ENCODE results near the gene HCN2.
A peak's percentile ranks its signal among the peaks of the same experiment; 100 is the strongest.
"Not testable (repeated sequence)": the region's sequence is repeated elsewhere in the genome, so short reads cannot be mapped to it uniquely, and the experiment has no call there.

HCN2 gene

DNA sequence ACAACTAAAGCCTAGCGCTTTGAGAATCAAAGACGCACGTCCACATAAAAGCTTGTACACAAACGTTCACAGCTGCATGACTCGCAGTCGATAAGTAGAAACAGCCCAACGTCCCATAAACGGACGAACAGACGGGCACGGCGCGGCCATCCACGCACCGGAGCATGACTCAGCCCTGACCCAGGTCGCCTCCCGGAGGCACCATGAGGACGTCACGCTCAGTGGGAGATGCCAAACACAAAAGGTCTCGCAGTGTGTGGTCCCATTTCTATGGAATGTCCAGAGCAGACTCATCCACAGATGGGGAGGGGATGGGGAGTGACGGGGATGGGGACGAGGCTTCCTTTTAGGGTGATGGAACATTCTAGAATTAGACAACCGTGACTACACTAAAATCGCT is 34.3 kb downstream of the HCN2 start:
- TF ChIP-seq, protein P1, sequence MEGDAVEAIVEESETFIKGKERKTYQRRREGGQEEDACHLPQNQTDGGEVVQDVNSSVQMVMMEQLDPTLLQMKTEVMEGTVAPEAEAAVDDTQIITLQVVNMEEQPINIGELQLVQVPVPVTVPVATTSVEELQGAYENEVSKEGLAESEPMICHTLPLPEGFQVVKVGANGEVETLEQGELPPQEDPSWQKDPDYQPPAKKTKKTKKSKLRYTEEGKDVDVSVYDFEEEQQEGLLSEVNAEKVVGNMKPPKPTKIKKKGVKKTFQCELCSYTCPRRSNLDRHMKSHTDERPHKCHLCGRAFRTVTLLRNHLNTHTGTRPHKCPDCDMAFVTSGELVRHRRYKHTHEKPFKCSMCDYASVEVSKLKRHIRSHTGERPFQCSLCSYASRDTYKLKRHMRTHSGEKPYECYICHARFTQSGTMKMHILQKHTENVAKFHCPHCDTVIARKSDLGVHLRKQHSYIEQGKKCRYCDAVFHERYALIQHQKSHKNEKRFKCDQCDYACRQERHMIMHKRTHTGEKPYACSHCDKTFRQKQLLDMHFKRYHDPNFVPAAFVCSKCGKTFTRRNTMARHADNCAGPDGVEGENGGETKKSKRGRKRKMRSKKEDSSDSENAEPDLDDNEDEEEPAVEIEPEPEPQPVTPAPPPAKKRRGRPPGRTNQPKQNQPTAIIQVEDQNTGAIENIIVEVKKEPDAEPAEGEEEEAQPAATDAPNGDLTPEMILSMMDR (IDR thresholded peaks at IDR 0.05; ENCODE audit: insufficient read depth, low read depth, low read length, missing control alignments), result no peak
- DNase-seq (ENCODE audit: low read depth), result no peak
- no peak overlapping the region for H3K4me3 ChIP-seq (ENCODE audit: low read length)

DNA sequence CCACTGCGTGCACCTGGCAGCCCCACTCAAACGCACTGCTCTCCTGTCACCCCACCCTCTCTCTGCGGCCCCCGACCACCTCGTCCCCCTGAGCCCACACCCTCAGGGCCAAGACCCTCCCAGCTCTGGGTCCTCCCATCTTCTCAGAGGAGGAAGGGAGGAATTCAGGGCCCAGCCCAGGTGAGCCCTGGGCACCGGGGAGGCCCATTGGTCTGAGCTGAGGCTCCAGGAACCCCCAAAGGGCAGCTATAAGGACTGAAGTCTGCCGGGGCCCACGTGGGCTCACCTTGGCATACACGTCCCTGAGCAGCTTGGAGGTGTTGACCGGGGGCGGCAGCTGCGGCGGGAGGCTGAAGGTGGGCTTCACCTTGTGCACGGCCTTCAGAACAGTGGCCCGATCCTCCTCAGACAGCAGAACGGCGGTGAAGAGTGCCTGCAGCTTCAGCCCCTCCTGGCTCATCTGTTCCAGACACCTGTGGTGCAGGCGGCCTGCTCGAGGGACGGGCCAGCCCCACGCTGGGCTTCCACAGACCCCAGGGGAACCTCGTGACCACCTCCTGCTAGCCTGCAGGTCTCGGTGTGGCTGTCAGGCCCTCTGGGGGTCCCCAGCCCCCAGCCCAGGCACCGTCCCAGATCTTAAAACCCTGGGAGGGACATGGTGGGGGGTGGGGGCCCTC is 34.9 kb downstream of the HCN2 start:
- no peak for DNase-seq (ENCODE audit: low read depth)
- no peak overlapping the region for H3K4me3 ChIP-seq (ENCODE audit: low read length)
- TF ChIP-seq, protein P1 (IDR thresholded peaks at IDR 0.05; ENCODE audit: insufficient read depth, low read depth, low read length, missing control alignments), result no peak

DNA sequence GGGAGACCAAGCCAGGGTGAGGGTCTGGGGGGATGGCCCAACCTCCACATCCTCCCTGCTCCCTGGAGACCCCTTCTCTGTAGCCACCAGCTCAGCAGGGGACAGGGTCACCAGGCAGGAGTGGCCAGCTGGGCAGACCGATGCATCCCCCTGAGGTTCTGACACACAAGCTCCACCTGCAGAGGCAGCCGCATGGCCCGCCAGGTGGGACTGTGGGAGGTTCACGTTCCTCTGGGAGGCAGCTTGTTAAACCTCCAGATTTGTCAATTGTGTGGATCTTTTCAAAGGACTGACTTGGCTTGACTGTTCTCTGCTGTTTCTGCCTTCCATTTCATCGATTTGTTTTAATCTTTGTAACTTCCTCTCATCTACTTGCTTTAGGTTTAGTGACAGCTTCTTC is 35.6 kb downstream of the HCN2 start:
- no peak overlapping the region for H3K4me3 ChIP-seq (ENCODE audit: low read length)
- DNase-seq (ENCODE audit: low read depth), result no peak
- TF ChIP-seq, protein P1 (IDR thresholded peaks at IDR 0.05; ENCODE audit: insufficient read depth, low read depth, low read length, missing control alignments), result no peak

DNA sequence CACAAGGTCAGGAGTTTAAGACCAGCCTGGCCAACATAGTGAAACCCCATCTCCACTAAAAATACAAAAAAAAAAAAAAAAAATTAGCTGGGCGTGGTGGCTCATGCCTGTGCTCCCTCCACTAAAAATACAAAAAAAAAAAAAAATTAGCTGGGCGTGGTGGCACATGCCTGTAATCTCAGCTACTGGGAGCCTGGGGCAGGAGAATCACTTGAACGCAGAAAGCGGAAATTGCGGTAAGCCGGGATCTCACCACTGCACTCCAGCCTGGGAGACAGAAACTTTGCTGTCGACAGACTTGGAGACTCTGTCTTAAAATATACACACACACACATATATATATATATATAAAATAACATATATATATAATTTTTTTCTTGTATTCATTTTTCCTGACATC is 36.9 kb downstream of the HCN2 start:
- not testable (repeated sequence) for H3K4me3 ChIP-seq (ENCODE audit: low read length)
- peak; percentile 81 for DNase-seq (ENCODE audit: low read depth)

DNA sequence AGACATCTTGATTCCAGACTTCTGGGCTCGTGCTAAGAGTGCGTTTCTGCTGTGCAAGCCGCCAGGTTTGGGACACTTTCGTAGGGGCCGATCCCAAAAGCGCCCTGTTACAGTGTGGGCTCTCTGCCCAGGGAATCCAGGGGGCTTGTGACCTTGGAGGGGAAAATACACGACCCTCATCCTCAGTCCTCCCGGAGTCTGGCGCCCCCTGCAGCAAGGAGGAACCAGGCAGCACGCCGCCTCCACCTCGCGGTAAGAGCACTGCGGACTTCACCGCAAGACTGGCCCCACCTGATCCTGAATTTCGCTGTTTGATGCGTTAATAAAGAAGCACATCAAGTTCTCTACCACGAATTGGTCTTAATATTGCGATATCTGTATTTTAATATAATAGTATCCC is 38.5 kb downstream of the HCN2 start:
- TF ChIP-seq, protein P1 (IDR thresholded peaks at IDR 0.05; ENCODE audit: insufficient read depth, low read depth, low read length, missing control alignments), result peak; percentile 23
- H3K4me3 ChIP-seq (ENCODE audit: low read length), result no peak overlapping the region
- DNase-seq (ENCODE audit: low read depth), result no peak

DNA sequence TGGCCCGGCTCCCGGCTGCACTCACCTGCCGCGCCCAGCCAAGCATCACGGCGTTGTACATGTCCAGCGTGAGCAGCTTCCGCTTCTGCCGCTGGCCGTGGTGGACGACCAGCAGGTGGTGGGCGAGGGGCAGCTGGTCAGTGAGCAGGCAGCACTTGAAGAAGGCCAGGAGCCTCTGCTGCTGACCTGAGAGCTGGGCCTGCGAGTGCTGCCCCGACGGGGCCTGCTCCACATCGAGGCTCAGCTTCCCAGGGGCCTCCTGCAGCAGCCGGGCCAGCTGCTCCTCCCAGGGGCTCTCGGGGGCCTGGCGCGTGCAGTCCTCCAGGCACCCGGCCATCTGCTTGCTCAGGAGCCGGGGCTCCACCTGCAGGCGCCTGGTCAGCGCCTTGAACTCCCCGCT is 39.8 kb downstream of the HCN2 start:
- H3K4me3 ChIP-seq (ENCODE audit: low read length); DNase-seq (ENCODE audit: low read depth): not testable (repeated sequence)

DNA sequence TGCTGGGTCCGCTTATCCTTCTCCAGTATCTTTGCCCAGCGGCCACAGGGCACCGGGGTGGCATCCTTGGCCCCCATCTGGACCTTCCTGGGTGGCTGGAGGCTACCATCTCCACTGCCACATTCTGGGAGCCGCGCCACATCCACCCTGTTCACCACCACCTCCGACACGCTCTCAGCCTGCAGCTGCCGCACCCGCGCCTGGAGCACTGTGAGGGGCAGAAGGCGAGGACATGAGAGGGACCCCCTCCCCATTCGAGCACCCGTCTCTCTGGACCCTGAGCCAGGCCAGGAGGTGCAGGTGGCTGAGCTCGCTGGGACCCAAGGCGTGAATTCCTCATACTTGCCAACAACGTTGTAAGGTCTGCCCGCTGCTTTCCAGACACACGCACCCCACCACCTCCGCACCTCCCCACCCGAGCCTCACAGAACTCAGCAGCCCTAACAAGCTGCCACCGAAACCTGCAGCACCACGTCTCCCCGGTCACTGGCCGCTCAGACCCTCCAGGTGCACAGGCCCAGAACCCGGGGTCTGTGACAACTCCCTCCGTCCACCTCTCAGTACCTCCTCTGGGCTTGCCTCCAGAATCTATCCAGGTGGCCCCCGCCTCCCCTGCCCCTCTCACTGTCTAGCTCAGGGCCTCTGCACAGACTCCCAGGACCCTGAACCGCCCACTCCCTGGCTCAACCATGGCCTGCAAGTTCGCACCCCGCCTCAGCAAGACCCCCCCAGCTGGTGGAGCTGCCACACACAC is 40.5 kb downstream of the HCN2 start:
- TF ChIP-seq, protein P1 (IDR thresholded peaks at IDR 0.05; ENCODE audit: insufficient read depth, low read depth, low read length, missing control alignments), result no peak
- no peak for DNase-seq (ENCODE audit: low read depth)
- H3K4me3 ChIP-seq (ENCODE audit: low read length), result no peak overlapping the region

DNA sequence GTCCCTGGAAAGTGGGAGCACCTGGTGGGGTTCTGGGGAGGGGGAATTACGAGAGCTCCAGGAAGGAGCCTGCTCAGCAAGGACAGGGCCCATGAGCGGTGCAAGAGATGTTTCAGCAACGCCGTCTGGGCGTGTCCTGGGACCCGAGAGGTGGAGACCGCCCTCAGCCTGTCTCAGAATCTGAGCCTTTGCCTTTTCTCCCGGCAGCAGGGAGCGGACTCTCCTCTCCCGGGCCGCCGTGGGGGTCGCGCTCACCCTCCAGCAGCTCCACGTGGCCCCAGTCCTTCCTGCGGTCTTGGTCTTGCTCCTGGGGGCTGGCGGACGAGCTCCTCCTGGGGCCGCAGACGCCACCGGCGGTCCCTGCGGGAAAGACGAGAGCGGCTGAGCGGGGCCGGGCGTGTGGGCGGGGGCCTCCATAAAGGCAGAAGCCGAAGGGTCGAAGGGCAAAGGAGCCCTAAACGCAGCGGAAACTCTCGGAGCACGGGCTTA is 42.9 kb downstream of the HCN2 start:
- peak overlapping the region; percentile 92 for H3K4me3 ChIP-seq (ENCODE audit: low read length)
- TF ChIP-seq, protein P1 (IDR thresholded peaks at IDR 0.05; ENCODE audit: insufficient read depth, low read depth, low read length, missing control alignments), result no peak
- DNase-seq (ENCODE audit: low read depth), result peak; percentile 62
